HG03095 (cell line): ENCODE measurements around the gene PLAAT5.
"Not testable (repeated sequence)": the region's sequence is repeated elsewhere in the genome, so short reads cannot be mapped to it uniquely, and the experiment has no call there.

Experiments
- ATAC-seq: cut with Tn5 transposase; IDR thresholded peaks from one replicate; pipeline ENCODE4 v1.9.1; 2021; ENCODE audit warnings: moderate library complexity; ENCODE audit not compliant: unreplicated experiment

Gene PLAAT5, protein sequence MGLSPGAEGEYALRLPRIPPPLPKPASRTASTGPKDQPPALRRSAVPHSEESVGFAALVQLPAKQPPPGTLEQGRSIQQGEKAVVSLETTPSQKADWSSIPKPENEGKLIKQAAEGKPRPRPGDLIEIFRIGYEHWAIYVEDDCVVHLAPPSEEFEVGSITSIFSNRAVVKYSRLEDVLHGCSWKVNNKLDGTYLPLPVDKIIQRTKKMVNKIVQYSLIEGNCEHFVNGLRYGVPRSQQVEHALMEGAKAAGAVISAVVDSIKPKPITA

DNA sequence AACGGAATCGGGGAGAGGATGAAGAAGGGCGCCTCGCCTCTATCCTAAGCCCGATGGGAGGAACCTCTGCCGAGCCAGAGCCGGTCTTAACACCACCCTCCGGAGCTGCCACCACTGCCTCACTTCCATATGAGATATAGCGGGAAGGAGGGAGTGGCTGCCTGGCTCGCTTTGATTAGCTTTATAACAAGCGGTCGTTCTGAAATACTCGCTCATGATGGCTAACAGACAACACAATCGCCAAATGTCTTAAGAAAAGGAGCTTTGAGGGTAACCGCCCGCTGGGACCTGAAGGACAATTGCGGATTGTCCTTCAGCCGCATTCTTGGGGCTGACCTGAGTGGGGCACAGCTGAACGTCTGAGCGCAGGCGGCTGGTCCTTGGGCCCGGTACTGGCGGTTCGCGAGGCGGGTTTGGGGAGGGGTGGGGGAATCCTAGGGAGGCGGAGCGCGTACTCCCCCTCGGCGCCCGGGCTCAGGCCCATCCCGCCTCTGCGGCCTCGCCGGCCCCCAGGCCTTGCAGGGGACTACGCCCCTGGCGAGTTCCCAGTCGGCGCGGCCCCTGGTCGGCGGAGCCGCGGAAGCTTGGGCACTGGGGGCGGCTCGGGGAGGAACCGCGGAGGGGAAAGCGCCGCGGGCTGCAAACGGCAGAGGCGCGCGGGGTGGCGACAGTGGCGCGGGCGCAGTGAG lies at the start of gene PLAAT5:
Gene PLAAT5, minus strand, starts transcription at position 617 of the 689 bp plus-strand sequence. Its CDS starts 133 bp downstream, at position 484.
- ATAC-seq: no peak

DNA sequence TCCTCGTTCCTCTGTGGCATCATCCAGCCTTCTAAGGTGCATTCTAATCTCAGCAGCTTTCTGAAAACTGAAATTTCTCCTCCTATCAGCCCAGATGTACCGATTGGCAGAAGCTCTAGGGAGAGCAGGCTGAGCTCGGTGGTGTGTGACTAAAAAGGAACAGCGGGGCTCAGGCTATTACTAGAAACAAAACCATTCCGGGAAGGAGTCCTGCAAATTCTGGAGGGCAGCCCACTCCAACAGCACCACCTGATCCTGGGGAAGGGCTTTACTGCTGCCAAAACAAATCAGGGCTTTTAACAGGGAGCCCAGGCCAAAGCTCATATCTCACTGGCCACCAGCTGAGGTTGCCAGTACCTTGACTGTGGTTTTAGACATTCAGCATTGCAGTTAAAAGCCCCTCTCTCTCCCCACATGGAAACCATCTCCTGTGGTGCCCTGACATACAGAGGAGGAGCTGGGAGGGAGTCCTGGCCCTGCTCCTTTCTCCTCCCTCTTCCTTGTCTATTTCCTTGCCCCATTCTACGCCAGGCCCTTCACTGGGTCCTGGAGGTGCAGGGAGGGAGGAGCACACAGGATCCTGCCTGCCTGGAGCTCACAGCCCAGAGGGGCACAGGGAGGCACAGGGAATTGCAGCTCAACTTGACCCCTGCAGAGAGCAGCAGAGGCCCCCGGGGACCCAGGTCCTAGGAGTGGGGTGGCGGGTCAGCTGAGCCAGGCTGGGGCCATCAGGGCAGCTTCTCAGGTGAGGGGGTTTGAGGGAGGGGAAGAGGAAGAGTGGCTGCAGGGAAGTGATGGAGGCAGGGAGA lies 46.5 kb upstream of the PLAAT5 start:
- no peak for ATAC-seq

DNA sequence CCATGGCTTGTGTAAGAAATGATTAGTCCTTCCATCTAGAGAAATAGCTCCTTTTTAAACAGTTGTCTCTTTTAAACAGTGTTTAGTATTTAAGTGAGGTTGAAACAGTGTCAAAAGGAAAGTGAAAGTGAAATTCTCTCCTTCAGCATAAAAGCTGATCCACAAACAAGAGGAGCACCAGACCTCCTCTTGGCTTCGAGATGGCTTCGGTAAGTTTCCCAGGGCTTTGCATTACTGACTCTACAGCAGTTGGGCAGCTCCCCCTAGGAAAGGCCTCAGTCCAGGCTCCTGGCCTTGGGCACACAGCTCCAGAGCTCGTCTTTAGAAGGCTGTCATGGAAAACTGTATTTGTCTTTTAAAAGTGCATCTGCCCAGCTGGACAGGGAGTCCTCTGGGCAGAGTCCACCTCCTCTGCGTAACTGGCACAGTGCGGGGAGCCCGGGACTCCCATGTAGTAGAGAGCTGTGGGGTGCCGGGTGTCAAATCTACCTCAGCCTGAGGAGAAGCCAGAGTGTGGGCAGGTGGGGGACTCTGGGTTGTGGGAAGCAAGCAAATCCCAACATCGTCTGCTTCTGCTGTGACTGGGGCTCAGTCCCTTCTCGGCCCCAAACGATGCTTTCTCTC lies 45.8 kb upstream of the PLAAT5 start, which contains the start of gene PLAAT4:
Gene PLAAT4, plus strand, starts transcription at position 140 of the 624 bp plus-strand sequence. Its CDS starts 61 bp downstream, at position 201.
- ATAC-seq: no peak

DNA sequence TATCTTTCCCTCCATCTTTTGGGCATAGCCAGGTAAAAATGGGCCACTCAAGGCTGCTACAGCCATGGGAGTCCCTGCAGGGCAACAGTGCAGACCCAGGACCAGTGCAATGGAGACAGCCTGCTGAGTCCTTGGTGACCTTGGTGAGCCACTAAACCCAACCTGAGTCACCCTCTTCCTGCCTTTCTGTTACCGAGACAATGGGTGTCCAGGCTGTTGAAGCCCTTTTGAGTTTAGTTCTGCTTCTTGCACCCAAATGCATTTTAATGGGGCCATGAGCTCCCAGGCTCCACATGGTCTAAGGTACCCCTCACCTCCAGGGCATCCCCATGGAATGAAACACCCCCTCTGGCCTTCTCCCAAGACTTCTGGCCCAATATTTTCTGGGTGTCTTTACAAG lies 44.8 kb upstream of the PLAAT5 start:
- no peak for ATAC-seq

DNA sequence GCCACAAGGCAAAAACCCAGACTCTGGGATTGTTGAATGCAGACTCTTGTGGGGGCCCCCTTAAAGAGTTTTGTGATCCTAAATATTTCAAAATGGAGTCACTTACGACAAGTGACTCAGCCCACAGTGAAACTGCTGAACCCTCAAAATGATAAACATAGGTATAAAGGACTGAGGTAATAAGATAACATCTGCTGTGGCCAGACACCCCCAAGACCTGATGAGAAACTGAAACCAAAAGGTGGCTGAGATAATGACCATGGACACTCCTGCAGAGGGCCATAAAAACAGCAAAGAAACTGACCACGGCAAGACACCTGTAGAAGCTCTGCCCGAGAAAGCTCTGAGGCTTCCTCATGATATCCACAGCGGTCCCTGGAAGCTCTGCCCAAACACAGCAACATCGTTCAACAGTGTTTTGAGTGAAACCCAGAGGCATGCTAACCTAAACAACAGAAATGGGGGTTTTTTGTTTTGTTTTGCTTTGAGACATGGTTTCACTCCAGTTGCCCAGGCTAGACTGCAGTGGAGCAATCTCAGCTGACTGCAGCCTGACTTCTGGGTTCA lies 44.0 kb upstream of the PLAAT5 start:
- ATAC-seq: peak; percentile 42

DNA sequence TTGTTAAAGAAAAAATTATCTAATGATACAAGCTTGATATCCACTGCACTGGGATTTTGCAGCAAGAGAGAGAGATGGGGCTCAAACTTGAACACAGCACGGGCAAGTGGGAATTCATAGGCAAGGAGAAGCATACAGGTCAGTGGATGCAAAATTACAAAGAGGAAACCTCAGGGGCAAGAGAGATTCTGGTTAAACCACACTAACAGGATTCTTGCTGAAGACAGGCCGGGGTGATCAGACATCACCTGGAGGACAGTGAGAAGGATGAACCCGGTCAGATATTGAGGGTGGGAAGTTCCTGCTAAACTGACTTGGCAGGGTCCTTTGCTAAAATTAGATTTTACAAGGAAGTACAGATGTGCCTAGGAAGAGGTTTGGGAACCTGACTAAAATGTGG lies 43.1 kb upstream of the PLAAT5 start:
- no peak for ATAC-seq

DNA sequence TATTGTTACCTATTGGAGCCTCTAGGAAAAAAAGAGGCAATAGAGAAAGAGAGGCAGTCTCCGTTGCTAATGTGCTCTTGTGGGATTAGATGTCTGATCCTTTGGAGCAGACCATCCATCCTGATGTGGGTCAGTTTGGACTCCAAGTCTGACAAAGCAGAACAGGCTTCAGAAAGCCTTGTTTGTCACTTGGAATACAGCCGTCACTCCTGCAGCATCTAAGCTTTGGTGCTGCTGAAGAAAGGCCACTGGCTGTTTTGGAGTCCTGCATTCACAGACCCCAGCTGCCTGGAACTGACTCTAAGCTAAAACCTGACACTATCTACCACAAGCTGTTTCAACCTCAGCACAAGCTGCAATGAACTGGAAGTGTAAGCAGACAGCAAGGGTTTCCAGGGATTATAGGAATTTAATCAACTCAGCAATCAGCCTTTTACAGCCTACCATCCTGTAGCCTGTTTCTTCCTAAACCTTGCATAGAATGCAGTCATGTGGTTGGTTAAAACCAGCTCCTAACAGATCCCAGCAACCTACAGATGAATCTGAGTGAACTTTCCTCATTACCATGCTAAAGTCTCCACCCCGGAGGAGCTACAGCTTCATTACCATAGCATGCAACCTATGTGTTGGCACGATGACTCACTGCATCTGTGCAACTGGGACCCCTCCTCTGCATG lies 42.0 kb upstream of the PLAAT5 start:
- ATAC-seq: no peak

DNA sequence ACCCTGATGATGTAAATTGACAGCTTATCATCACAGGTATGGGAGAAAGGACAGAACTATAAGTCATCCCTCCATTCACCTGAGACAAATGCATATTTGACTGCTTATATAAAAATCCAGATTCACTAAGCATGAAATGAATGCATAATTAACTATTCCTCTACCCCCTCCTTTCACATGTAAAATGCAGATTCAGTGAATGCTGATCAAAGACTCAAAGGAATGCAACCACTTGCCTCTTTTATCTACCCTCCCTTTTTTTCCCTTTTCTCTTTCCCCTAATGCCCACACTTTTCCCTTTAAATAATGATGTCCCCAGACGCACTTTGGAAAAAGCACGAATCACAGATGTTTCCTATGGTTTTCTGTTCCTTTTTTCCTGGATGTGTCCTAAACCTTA lies 41.1 kb upstream of the PLAAT5 start:
- ATAC-seq: no peak

DNA sequence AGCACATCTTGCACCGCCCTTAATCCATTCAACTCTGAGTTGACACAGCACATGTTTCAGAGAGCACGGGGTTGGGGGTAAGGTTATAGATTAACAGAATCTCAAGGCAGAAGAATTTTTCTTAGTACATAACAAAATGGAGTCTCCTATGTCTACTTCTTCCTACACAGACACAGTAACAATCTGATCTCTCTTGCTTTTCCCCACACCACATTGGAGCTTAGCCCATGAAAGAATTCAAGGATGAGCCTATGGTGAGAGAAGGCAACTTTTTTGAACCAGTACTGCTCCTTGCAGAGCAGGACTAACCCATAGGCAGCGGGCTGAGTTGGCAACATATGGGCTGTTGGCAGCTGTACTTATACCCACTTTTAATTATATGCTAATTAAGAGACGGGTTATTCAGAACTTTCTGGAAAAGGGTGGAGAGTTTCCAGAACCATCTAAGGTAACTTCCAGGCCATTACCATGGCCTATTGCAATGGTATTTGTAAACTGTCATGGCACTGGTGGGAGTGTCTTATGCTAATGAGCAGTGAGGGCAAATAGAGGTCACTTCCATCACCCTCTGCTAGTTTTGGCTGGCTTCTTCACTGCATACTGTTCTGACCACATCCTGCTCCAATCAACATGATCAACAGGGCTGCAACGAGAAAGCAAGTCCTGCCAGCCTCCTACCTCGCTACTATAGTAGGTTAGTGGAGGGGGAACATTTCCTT lies 40.3 kb upstream of the PLAAT5 start:
- not testable (repeated sequence) for ATAC-seq

DNA sequence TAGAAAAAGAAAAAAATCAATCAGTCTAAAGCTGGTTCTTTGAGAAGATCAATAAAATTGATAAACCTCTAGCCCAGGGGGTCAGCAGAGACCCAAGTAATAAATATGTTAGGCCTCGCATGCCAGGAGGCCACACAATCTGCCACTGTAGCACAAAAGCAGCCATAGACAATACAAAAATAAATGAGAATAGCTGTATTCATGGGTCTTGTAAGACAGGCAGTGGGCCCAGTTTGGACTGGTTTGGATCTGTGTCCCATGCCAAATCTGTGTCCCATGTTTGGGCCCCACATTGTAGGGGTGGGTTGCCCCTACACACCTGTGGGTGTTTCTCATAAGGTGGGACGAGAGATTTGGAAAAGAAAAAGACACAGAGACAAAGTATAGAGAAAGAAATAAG lies 39.1 kb upstream of the PLAAT5 start:
- ATAC-seq: no peak

DNA sequence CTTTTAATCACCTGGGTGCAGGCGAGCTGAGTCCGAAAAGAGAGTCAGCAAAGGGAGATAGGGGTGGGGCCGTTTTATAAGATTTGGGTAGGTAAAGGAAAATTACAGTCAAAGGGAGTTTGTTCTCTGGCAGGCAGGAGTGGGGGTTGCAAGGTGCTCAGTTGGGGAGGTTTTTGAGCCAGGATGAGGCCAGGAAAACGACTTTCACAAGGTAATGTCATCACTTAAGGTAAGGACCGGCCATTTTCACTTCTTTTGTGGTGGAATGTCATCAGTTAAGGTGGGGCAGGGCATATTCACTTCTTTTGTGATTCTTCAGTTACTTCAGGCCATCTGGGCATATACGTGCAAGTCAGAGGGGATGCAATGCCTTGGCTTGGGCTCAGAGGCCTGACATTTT lies 38.4 kb upstream of the PLAAT5 start:
- ATAC-seq: not testable (repeated sequence)

DNA sequence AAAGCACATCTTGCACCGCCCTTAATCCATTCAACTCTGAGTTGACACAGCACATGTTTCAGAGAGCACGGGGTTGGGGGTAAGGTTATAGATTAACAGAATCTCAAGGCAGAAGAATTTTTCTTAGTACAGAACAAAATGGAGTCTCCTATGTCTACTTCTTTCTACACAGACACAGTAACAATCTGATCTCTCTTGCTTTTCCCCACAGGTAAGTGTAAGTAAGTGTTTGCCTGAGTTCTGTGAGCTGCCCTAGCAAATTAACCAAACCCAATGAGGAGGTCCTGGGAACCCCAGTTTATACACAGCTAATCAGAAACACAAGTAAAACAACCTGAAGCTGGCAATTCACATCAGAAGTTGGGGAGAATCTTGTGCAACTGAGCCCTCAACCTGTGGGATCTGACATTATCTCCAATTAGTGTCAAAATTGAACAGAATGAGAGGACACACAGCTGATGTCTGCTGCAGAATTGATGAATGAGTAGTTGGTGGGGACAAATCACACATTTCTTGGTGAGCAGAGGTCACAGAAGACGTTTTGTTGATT lies 37.8 kb upstream of the PLAAT5 start:
- ATAC-seq: not testable (repeated sequence)

DNA sequence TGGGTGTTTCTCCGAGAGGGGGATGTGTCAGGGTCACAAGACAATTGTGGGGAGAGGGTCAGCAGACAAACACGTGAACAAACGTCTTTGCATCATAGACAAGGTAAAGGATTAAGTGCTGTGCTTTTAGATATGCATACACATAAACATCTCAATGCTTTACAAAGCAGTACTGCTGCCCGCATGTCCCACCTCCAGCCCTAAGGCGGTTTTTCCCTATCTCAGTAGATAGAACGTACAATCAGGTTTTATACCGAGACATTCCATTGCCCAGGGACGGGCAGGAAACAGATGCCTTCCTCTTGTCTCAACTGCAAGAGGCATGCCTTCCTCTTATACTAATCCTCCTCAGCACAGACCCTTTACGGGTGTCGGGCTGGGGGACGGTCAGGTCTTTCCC lies 37.2 kb upstream of the PLAAT5 start:
- ATAC-seq: not testable (repeated sequence)

DNA sequence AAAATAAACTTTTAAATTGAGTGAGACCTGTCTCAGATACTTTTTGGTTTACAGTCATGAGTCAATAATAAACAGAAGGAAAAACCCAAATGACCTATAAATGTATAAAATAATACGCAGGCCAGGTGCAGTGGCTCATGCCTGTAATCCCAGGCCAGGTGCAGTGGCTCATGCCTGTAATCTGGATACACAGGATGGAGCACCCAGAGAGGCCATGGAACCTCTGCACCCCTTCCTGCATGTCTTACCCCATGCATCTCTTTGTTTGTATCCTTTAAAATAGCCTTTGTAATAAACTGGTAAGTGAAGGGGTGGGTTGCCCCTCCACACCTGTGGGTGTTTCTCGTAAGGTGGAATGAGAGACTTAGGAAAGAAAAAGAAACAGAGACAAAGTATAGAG lies 36.7 kb upstream of the PLAAT5 start:
- no peak for ATAC-seq

DNA sequence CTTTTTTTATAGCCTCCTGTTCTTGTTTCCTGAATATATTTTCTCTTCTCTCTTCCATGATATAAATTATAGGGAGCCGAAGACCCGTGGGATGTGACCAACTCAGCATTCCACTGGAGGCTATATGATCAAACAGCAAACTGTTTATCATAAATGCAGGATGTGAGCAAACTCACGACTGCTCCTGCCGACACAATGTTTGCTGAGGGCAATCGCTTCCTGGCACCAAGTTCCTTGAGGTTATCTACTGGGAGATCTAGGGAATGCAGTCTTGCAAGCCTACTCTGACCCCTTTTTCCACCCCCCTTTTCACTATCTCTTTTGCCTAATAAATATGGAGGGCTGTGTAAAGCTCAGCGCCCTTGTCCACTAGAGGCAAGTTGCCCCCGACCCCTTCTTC lies 32.2 kb upstream of the PLAAT5 start:
- ATAC-seq: no peak

DNA sequence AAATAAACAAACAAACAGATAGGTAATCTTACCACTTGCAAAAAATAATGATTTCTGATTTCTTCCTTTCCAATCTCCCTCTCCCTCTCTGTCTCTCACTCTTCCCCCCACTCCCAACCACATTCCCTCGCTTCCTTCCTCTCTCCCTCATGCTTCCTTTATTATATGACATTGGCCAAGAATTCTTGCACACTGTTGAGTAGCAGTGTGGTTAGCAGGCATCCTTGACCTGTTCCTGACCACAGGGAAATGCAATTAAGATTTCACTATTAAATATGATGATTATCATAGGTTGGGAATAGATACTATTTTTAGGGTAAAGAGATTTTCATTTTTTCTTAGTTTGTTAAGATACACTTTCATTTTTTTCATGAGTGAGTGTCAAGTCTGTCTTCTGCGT lies 30.9 kb upstream of the PLAAT5 start:
- ATAC-seq: no peak

DNA sequence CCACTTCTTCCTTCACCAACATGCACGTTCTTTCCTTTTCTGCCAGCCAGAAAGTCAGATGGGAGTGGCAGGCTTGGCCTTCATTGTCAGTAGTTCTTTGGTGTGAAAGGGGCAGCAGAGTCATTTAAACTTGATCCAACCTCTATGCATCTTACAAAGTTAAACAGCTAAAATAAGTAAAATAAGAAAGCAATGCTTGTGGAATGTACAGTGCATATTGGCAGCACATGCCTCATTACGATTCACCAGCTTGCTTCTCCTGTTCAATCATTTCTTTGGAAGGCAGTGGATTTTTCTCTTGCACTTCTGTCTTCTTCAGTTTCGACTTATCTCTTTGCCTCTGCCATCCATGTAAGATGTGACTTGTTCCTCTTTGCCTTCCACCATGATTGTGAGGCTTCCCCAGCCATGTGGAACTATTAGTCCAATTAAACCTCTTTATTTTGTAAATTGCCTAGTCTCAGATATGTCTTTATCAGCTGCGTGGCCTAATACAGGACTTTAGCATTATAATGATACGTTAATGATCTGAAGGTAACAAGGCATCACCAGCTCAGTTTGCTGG lies 29.7 kb upstream of the PLAAT5 start:
- no peak for ATAC-seq

DNA sequence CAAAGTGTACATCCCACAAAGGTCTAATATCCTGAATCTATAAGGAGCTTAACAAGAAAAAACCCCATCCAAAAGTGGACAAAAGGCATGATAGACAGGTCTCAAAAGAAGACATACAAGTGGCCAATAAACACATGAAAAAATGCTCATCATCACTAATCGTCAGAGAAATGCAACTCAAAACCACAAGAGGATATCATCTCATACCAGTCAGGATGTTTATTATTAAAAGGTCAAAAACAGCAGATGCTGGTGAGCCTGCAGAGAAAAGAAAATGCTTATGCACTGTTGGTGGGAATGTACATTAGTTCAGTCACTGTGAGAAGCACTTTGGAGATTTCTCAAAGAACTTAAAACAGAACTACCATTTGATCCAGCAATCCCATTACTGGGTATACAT lies 27.6 kb upstream of the PLAAT5 start:
- ATAC-seq: no peak

DNA sequence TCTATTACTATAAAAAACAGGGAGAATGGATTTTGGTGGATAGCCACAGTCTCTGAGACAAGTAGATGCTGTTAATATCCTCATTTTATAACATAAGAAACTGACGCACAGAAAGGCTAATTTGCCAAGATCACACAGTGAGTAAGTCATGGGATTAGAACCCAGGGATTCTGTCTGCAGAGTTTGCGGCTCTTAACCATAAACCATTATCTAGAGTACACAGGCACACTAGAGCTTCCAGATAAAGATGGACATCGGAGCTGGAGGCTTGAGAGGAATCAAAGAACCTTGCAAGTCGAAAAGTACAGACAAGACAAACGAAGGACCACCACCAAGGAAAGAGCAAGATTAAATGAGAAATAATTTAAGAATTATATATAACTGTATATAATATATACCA lies 26.2 kb upstream of the PLAAT5 start:
- ATAC-seq: no peak
